ENCODE measurements around the gene ADRM1. TPM values are rescaled to one million over a fixed set of nuclear protein-coding genes. Genes with fewer than 3 reads are reported as not detected.

Gene ADRM1
- total RNA-seq, 1 experiment from 2014 or later, result 173 TPM

GRCh38 chr20:62305149-62305764, 2.5 kb downstream of the ADRM1 start:
- BruUV-seq (replicated peaks), result no TSS peak
- Histone ChIP-seq H3K4me2 (peak overlapping the region; percentile 99), H2AFZ (no peak overlapping the region), H3K9me2 (ENCODE audit: insufficient read depth) (no peaks in the 10 kb centered on the region), H3K27me3 (ENCODE audit: insufficient read depth, low read depth) (no peaks in the 10 kb centered on the region), H4K20me1 (ENCODE audit: insufficient read depth) (peaks cover 68% of the 10 kb centered on the region), H3K27ac (peak overlapping the region; percentile 62; the same call in 1 of the 2 replicates), H3F3A (ENCODE audit: insufficient read depth, low read depth) (peaks cover 81% of the 10 kb centered on the region), H3K79me2 (ENCODE audit: low read depth) (peaks cover 55% of the 10 kb centered on the region), H3K4me1 (replicated peaks; ENCODE audit: insufficient read depth) (peaks cover 20% of the 10 kb centered on the region), H3K9me3 (ENCODE audit: insufficient read depth, low read depth) (no peaks in the 10 kb centered on the region), H3K36me3 (ENCODE audit: low read depth) (peaks cover 23% of the 10 kb centered on the region), H3K4me3 (peak overlapping the region; percentile 99; the same call in 1 of the 2 replicates)
- DNase-seq, result peak; percentile 67 to 69
- POLR2A ChIA-PET (ENCODE audit: unreplicated experiment), result interaction anchor here (0.5 to 0.8 kb wide), 4 partner anchors 45 to 361 kb away, joined by 4 to 5 read pairs (median 4); no protein-coding TSS in a partner anchor
- CTCF ChIA-PET, result interaction anchor here (1.5 kb wide), 1 partner anchor 77 kb away, joined by 9 read pairs; no protein-coding TSS in a partner anchor
- intact Hi-C loops (cut with micrococcal nuclease; ENCODE audit: unreplicated experiment), result no loop called here
- TF ChIP-seq EZH2 (IDR thresholded peaks at IDR 0.05; ENCODE audit: low read depth), result no peak
- no peak for TF ChIP-seq CTCF (conservative IDR thresholded peaks at IDR 0.05)

- BruUV-seq (replicated peaks), result no TSS peak
Observed at GRCh38 chr20:62305765-62306413, 3.1 kb downstream of the ADRM1 start.

More at GRCh38 chr20:62305765-62306413, 3.1 kb downstream of the ADRM1 start:
- peaks cover 74% of the 10 kb centered on the region for H4K20me1 ChIP-seq (ENCODE audit: insufficient read depth)
- H3K4me3 ChIP-seq, result peak overlapping the region; percentile 99; the same call in 1 of the 2 replicates
- no peaks in the 10 kb centered on the region for H3K9me3 ChIP-seq (ENCODE audit: insufficient read depth, low read depth)
- peak; percentile 55 to 70 for DNase-seq
- ChIA-PET CTCF (interaction anchor here (1.5 kb wide), 1 partner anchor 77 kb away, joined by 9 read pairs; no protein-coding TSS in a partner anchor), POLR2A (ENCODE audit: unreplicated experiment) (interaction anchor here (0.7 to 1.6 kb wide), 3 partner anchors 33 to 44 kb away, joined by 4 to 7 read pairs (median 5); no protein-coding TSS in a partner anchor)
- H3K36me3 ChIP-seq (ENCODE audit: low read depth), result peaks cover 23% of the 10 kb centered on the region
- no peaks in the 10 kb centered on the region for H3K27me3 ChIP-seq (ENCODE audit: insufficient read depth, low read depth)
- no peaks in the 10 kb centered on the region for H3K9me2 ChIP-seq (ENCODE audit: insufficient read depth)
- peaks cover 20% of the 10 kb centered on the region for H3K4me1 ChIP-seq (replicated peaks; ENCODE audit: insufficient read depth)
- no peak for TF ChIP-seq EZH2 (IDR thresholded peaks at IDR 0.05; ENCODE audit: low read depth)
- no peak for TF ChIP-seq CTCF (conservative IDR thresholded peaks at IDR 0.05)
- H3K79me2 ChIP-seq (ENCODE audit: low read depth), result peaks cover 55% of the 10 kb centered on the region
- no peak overlapping the region for H2AFZ ChIP-seq
- peak overlapping the region; percentile 62; the same call in 1 of the 2 replicates for H3K27ac ChIP-seq
- H3F3A ChIP-seq (ENCODE audit: insufficient read depth, low read depth), result peaks cover 82% of the 10 kb centered on the region
- H3K4me2 ChIP-seq, result peak overlapping the region; percentile 99
- intact Hi-C loops (cut with micrococcal nuclease; ENCODE audit: unreplicated experiment), result loop anchor here (1.0 kb wide), 1 partner anchor 44 kb away; no protein-coding TSS in a partner anchor

Measured in PC-9 (cell line).